Left kidney (tissue), 2 donors: ENCODE measurements around the gene TBC1D16. TPM values are rescaled to one million over a fixed set of nuclear protein-coding genes. Genes with fewer than 3 reads are reported as not detected.
"Not testable (repeated sequence)": the region's sequence is repeated elsewhere in the genome, so short reads cannot be mapped to it uniquely, and the experiment has no call there.

Experiments
- DNase-seq: peaks from one replicate; pipeline ENCODE4 v3.0.0-alpha.2; 2013
- polyA plus RNA-seq: library from polyadenylated mRNA; unstranded; fragments of 120-200 nt; gene quantifications from one replicate; pipeline ENCODE4 v1.2.1, GENCODE V29; 2013; ENCODE audit not compliant: insufficient read length

The TBC1D16 gene
- polyA plus RNA-seq, 1 donor: 33.1 TPM

DNA sequence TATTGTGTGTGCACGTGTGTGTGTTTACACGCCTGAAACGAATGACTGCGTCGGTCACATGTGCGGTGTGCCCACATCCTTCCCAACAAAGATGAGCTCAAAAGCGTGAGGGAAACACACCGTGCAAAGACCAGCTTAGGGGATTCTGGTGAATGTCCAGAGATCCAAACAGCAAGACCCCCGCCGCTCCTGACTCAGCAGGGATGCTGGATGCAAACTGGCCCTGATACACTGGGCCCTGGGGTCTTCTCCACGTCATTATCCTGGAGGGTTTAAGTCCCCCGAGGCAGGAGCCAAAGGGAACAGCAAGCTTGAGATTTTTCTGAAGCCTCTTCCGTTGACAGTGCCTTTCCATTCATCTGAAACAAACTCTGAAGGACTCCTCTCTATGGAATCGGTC lies 59.2 kb downstream of the TBC1D16 start:
- no peak for DNase-seq

GRCh38 chr17:79975498-79976134 lies 60.1 kb downstream of the TBC1D16 start:
- no peak for DNase-seq

GRCh38 chr17:79974566-79975497 lies 60.8 kb downstream of the TBC1D16 start:
- no peak for DNase-seq

DNA sequence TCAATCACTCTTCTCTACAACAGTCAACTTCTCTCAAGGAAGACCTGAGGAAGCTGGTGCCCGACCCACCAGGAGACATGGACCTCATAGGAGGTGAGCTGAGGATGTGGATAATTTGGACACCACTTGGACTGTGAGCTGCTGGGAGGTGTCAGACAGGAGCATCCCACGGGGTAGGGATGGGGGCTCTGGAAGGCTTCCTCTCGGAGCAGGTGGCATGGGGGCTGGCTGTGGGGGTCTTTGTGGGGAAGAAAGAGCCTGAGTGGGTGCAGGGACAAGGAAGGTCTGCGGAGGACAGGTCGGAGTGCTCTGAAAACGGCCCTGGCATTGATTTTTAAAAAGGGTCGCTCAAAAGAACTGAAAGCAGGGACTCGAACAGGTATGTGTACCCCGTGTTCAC lies 64.0 kb downstream of the TBC1D16 start:
- DNase-seq: no peak

- DNase-seq: no peak
Observed at GRCh38 chr17:79970576-79971068, 65.0 kb downstream of the TBC1D16 start.

- DNase-seq: no peak
Observed at GRCh38 chr17:79969906-79970305, 65.8 kb downstream of the TBC1D16 start.

GRCh38 chr17:79968116-79968515 lies 67.6 kb downstream of the TBC1D16 start:
- DNase-seq: no peak

DNA sequence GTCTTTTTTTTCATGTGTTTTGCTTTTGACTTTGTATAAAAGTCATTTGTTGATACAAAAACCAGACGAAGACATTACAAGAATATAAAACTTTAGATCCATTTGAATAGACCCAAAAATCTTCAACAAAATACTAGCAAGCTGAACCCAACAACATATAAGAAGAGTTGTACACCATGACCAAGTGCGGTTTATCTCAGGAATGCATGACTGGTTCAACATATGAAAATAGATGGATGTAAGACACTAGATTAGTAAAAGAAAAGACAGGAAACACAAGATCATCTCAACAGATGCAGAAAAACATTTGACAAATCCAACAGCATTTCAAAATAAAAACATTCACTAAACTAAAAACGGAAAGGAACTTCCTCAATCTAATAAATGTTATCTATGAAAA lies 69.0 kb downstream of the TBC1D16 start:
- DNase-seq: no peak

GRCh38 chr17:79965806-79966205 lies 69.9 kb downstream of the TBC1D16 start:
- DNase-seq: no peak

DNA sequence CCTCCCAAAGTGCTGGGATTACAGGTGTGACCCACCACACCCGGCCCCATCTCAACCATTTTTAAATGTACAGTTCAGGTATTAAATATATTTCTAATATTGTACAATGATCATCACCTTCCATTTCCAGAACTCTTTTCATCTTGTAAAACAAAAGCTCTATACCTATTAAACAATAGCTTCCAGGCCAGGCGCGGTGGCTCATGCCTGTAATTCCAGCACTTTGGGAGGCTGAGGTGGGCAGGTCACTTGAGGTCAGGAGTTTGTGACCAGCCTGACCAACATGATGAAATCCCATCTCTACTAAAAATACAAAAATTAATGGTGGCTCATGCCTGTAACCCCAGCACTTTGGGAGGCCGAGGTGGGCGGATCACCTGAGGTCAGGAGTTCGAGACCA lies 73.2 kb downstream of the TBC1D16 start:
- DNase-seq: not testable (repeated sequence)

DNA sequence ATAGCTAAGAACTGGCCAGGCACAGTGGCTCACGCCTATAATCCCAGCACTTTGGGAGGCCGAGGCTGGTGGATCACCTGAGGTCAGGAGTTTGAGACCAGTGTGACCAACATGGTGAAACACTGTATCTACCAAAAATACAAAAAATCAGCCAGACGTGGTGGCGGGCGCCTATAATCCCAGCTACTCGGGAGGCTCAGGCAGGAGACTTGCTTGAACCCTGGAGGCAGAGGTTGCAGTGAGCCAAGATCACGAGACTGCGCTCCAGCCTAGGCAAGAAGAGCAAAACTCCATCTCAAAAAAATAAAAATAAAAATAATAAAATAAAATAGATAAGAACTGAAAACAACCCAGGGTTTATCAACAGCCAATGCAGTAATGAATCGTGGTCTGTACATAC lies 74.1 kb downstream of the TBC1D16 start:
- not testable (repeated sequence) for DNase-seq

DNA sequence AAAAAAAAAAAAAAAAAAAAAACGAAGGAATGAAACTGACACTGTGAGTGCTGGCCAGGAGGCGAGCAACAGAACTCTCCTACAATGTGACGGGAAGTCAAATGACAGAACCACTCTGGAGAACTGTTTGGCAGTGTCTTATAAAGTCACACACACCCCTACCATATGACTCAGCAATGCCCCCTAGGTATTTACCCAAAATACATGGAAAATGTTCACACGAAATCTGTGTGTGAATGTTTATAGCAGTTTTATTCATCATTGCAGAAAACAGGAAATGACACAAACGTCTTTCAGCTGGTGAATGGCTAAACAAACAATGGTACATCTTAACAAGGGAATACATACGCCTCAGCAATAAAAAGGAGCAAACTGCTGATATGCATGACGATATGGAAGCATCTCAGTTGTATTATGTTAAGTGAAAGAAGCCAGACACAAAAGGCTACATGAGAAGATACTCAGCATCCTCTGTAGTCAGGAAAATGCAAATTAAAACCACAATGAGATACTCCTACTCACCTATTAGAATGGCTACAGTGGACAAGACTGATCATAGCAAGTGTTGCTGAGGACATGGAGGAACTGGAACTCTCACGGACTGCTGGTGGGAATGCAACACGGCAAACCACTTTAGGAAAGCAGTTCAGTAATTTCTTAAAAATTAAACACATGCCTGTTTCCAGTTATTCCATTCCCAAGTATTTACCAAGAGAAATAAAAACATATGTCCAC lies 74.7 kb downstream of the TBC1D16 start:
- no peak for DNase-seq

GRCh38 chr17:79959042-79959441 lies 76.6 kb downstream of the TBC1D16 start:
- DNase-seq: no peak

GRCh38 chr17:79956853-79957252 lies 78.8 kb downstream of the TBC1D16 start:
- DNase-seq: no peak

GRCh38 chr17:79956441-79956735 lies 79.3 kb downstream of the TBC1D16 start:
- not testable (repeated sequence) for DNase-seq

- no peak for DNase-seq
Observed at GRCh38 chr17:79955691-79956440, 79.8 kb downstream of the TBC1D16 start.

DNA sequence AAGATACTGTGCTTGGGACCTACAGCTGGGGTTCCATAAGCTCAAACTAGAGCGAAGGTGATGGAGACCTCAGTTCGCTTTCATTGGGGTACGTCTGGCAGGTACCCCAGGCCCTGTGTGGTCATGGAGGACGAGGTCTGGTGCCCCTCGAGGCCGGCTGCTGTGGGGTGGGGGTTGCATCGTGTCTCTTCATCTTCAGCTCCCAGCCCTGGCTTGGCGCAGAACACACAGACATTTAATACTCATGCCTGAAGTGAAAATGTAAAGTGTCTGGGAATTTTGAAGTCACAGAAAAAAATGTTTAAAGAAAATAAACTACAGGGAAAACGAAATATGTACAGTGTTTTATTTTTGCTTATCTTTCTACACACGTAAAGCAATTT lies 80.5 kb downstream of the TBC1D16 start:
- DNase-seq: no peak

DNA sequence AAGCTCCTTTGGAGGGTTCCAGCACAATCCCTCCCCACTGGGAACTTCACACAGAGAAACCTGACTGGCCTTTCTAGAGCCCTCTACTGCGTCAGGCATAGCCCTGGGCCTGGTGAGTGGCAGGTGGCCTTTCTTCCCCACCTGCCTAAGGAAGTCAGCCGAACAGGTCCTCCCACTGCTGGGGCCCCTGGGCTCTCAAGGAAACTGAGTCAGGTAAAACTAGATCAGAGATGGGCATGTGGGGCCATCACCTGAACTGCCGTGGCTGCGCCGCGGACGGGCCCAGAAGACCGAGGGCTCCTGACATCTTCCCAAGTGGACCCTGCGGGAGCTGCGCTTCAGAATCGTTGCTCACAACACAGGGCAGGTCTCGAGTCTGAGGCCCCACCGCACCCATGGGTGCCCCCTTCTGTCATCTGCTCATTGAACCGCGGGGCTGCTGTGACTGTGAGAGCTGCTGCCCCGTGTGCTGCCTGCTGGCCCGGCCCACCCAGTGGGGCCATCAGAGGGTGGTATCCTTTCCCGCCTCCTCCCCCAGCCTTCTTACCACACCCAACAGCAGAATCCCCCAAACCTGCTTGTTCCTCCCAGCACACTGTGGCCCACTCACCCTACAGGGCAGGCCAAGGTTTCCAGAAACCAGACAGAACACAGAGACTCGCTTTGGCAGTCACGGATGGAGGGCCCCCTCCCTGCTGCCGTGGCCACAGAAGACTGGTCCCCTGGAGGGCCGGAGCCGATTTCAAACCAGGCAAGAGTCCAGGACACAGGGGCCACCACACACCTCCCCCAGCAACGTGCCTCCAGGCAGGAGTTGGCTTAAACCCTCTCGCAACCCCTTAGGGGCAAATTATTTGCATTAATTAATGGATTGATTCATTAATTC lies 81.1 kb downstream of the TBC1D16 start:
- no peak for DNase-seq

DNA sequence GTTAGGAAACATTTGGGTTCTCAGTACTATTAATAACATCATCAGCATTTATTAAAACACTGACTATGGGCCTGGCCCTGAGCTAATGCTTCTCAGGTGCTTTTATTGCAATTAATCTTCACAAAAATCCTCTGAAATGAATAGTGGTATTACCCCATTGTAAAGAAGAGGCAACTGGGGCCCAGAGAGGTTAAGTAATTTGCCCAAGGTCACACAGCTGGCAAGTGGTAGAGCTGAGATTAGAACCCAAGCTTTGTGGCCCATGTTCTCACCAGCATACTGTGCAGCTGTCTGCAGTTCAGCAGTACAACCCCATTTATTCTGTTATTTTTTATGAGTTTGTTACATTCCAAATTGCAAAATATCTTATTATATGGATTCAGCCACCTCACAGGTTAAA lies 82.3 kb downstream of the TBC1D16 start:
- no peak for DNase-seq

GRCh38 chr17:79952901-79953300 lies 82.8 kb downstream of the TBC1D16 start:
- no peak for DNase-seq

DNA sequence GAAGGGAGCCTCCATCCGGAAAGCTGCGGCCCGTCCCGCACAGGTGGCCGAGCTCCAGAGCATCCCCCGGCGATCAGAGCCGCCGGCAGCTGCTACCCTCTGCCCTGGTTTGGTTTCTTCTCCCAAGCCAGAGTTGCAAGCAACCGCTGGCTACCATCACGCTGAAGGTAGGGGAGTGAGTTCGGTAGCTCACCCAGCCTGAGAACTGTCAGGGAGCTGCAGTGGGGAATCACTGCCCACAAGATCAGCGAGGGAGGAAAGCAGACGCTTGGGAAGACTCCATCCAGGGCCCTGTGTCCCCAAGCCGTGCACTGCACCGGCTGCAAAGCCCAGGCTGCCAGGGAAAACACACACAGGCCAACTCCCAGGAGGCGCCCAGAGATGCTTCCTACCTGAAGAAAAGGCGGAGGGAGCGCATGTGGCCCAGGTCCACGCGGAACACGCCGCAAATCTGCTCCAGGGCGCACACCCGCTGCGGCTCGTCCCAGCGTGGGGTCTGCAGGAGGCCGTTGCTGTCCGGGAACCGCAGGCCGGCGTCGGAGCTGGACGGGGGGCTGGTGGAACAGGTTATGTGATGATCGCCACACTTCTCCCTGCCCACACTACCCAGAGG lies 83.3 kb downstream of the TBC1D16 start:
- DNase-seq: no peak
